Adrenal gland (tissue), 12 donors: Measurements from ENCODE around the gene SCARF2. TPM values are rescaled to one million over a fixed set of nuclear protein-coding genes. Genes with fewer than 3 reads are reported as not detected.

Experiments used
- DNase-seq, 7 donors: peaks; one replicate each; pipeline ENCODE4 v3.0.0-alpha.2; 2019 to 2020
- H3K27ac ChIP-seq, 5 donors: fragments of 200-600 bp; sonication (generic) in 4 of 5; 1 replicate in 3 of 5; 2 replicates in 2 of 5; pipeline versions ENCODE4 v1.5.1 to v1.8.0; 2016 to 2020; ENCODE audit warnings: mild to moderate bottlenecking in 1 of 5
- H3K27me3 ChIP-seq: fragments of 200-600 bp; 2 replicates; pipeline ENCODE4 v1.8.0; 2021
- H3K36me3 ChIP-seq, 2 donors: fragments of 200-600 bp; replicated peaks in 1 of 2; 1 replicate in 1 of 2; 2 replicates in 1 of 2; pipeline versions ENCODE4 v1.5.1 to v1.8.0; 2018 to 2022
- H3K4me1 ChIP-seq, 2 donors: fragments of 200-600 bp; replicated peaks in 1 of 2; 1 replicate in 1 of 2; 2 replicates in 1 of 2; pipeline versions ENCODE4 v1.5.1 to v1.8.0; 2018 to 2021
- H3K4me3 ChIP-seq, 4 donors: fragments of 200-600 bp; sonication (generic) in 3 of 4; one replicate each; pipeline ENCODE4 v1.5.1; 2016 to 2018
- H3K9me3 ChIP-seq, 3 donors: fragments of 200-600 bp; sonication (generic) in 1 of 3; replicated peaks in 1 of 3; 1 replicate in 2 of 3; 2 replicates in 1 of 3; pipeline versions ENCODE4 v1.5.1 to v1.8.0; 2016 to 2021
- POLR2A ChIP-seq, 2 donors: fragments of 450-650 bp; IDR thresholded peaks; one replicate each; pipeline ENCODE4 v1.6.1; 2017; ENCODE audit warnings: antibody characterized with exemption in 2 of 2, mild to moderate bottlenecking in 2 of 2, moderate library complexity in 1 of 2
- WGBS, 4 donors: extraction: QIAGEN DNeasy Blood & Tissue Kit in 2 of 4; methylation state at CpG; one replicate each; pipeline versions ENCODE4 v1.1.5 to v1.1.7; 2013 to 2017; 5-methylcytosine and 5-hydroxymethylcytosine counted together
- intact Hi-C, 2 donors: fragments of 100-400 bp; cut with DNase I; formaldehyde crosslinking; loops; one replicate each; pipeline versions ENCODE4 v1.14.1 to v1.15.0; 2022 to 2023
- polyA plus RNA-seq, 3 donors: library from polyadenylated mRNA; stranded (reverse); fragments of 200-250 nt in 2 of 3; fragments of 350-450 nt in 1 of 3; fragmentation: Illumina TruSeq in 1 of 3; extraction: RNeasy Lipid Tissue Mini Kit (QIAGEN cat#74804) in 1 of 3; gene quantifications; one replicate each; pipeline ENCODE4 v1.2.3, GENCODE V29; 2013 to 2014
- total RNA-seq, 9 donors: library from RNA; depleted of rRNA in 4 of 9; stranded (reverse); fragments of >200 nt in 4 of 9; fragments of 120-200 nt in 1 of 9; fragmentation: NEBNext Ultra II Directional in 1 of 9; extraction: Animal tissue kit (Norgen Biotek cat#: 25700) in 1 of 9; gene quantifications; one replicate each; pipeline versions ENCODE4 v1.1.0 to v1.2.4, GENCODE V29; 2013 to 2023
- TF ChIP-seq, protein P1 (sequence below), 6 experiments: fragments of 450-650 bp in 4 of 6; fragments of 200-600 bp in 2 of 6; sonication (generic) in 1 of 6; IDR thresholded peaks; 1 replicate in 5 of 6; 2 replicates in 1 of 6; pipeline versions ENCODE4 v1.5.1 to v1.8.0; 2016 to 2021; ENCODE audit warnings: antibody characterized with exemption in 6 of 6, mild to moderate bottlenecking in 2 of 6, moderate library complexity in 1 of 6
- donor health status: healthy with polysubstance abuse.
- donor health status: Bipolar disorder and iron deficiency.
- donor health status: DM: yes; HTN: yes; CAD: no.
- donor health status: DM: no; HTN: no; CAD: no.
- donor health status: DM: no; HTN: no; CAD: no.
- donor health status: DM: yes; HTN: yes; CAD: no.

The SCARF2 gene
- total and polyA plus RNA-seq, 12 donors: 0.92 to 45.3 (median 7.4) TPM

GRCh38 chr22:20390394-20390907 lies 47.2 kb downstream of the SCARF2 start:
- peak in 1 of 7 donors; percentile 37 for DNase-seq
- H3K4me3 ChIP-seq: no peak overlapping the region
- H3K9me3 ChIP-seq: no peaks in the 10 kb centered on the region
- peaks cover 0 to 17% of the 10 kb centered on the region in 2 donors for H3K4me1 ChIP-seq
- no peaks in the 10 kb centered on the region for H3K36me3 ChIP-seq
- no peak overlapping the region for H3K27ac ChIP-seq
- TF ChIP-seq, protein P1, sequence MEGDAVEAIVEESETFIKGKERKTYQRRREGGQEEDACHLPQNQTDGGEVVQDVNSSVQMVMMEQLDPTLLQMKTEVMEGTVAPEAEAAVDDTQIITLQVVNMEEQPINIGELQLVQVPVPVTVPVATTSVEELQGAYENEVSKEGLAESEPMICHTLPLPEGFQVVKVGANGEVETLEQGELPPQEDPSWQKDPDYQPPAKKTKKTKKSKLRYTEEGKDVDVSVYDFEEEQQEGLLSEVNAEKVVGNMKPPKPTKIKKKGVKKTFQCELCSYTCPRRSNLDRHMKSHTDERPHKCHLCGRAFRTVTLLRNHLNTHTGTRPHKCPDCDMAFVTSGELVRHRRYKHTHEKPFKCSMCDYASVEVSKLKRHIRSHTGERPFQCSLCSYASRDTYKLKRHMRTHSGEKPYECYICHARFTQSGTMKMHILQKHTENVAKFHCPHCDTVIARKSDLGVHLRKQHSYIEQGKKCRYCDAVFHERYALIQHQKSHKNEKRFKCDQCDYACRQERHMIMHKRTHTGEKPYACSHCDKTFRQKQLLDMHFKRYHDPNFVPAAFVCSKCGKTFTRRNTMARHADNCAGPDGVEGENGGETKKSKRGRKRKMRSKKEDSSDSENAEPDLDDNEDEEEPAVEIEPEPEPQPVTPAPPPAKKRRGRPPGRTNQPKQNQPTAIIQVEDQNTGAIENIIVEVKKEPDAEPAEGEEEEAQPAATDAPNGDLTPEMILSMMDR (IDR thresholded peaks at IDR 0.05): no peak
- TF ChIP-seq POLR2A (IDR thresholded peaks at IDR 0.05): no peak
- intact Hi-C loops: no loop called here
- 83 to 90% (median 88%) methylated on average over 4 to 5 of the region's 5 CpGs for WGBS, 4 donors
- no peaks in the 10 kb centered on the region for H3K27me3 ChIP-seq

GRCh38 chr22:20389288-20389687 lies 48.3 kb downstream of the SCARF2 start:
- Histone ChIP-seq H3K4me1 (peaks cover 0 to 5% of the 10 kb centered on the region in 2 donors), H3K27me3 (no peaks in the 10 kb centered on the region), H3K36me3 (no peaks in the 10 kb centered on the region), H3K4me3 (no peak overlapping the region), H3K9me3 (no peaks in the 10 kb centered on the region), H3K27ac (no peak overlapping the region)
- TF ChIP-seq, protein P1 (IDR thresholded peaks at IDR 0.05): no peak
- TF ChIP-seq POLR2A (IDR thresholded peaks at IDR 0.05): no peak
- peak in 1 of 7 donors; percentile 17 for DNase-seq
- WGBS, 4 donors: 90 to 93% (median 91%) methylated on average over 6 of the region's 6 CpGs
- intact Hi-C loops: no loop called here

GRCh38 chr22:20388200-20388599 lies 49.4 kb downstream of the SCARF2 start:
- intact Hi-C loops: no loop called here
- no peak overlapping the region for H3K4me3 ChIP-seq
- H3K27me3 ChIP-seq: no peaks in the 10 kb centered on the region
- H3K4me1 ChIP-seq: no peaks in the 10 kb centered on the region
- H3K27ac ChIP-seq: no peak overlapping the region
- no peaks in the 10 kb centered on the region for H3K36me3 ChIP-seq
- TF ChIP-seq, protein P1 (IDR thresholded peaks at IDR 0.05): no peak
- TF ChIP-seq POLR2A (IDR thresholded peaks at IDR 0.05): no peak
- peak in 1 of 7 donors; percentile 7 for DNase-seq
- H3K9me3 ChIP-seq: no peaks in the 10 kb centered on the region

DNA sequence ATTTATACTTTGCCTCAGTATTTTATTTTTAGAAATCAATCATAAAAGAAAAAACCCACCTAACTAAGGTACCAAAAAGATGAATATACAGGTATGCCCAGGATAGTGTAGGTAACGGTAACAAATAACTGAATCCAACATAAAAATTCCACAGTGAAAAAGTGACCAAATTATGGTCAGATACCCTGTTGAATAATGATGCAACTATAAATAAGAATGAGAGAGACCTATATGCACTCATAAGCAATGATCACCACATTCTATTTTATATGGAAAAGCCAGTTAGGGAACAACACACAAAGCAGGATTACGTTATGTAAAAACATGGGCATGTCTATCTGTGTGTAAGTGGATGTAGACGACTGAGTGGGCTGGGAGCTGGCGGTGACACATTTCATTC lies 50.7 kb downstream of the SCARF2 start:
- Histone ChIP-seq H3K27ac (no peak overlapping the region), H3K9me3 (no peaks in the 10 kb centered on the region), H3K27me3 (no peaks in the 10 kb centered on the region), H3K4me3 (no peak overlapping the region), H3K4me1 (no peaks in the 10 kb centered on the region), H3K36me3 (no peaks in the 10 kb centered on the region)
- 71 to 85% (median 80%) methylated on average over 4 of the region's 4 CpGs for WGBS, 4 donors
- intact Hi-C loops: no loop called here
- peak in 1 of 7 donors; percentile 13 for DNase-seq
- TF ChIP-seq POLR2A (IDR thresholded peaks at IDR 0.05): no peak
- TF ChIP-seq, protein P1 (IDR thresholded peaks at IDR 0.05): no peak
